Ovary (tissue), 3 donors: ENCODE data around the gene C17orf113.

ENCODE experiments used
- CTCF ChIP-seq, 3 donors: fragments of 450-650 bp in 2 of 3; fragments of 200-600 bp in 1 of 3; IDR thresholded peaks; one replicate each; pipeline versions ENCODE4 v1.5.1 to v1.8.0; 2016 to 2022; ENCODE audit warnings: antibody characterized with exemption in 3 of 3, mild to moderate bottlenecking in 1 of 3
- POLR2A ChIP-seq: fragments of 450-650 bp; IDR thresholded peaks from one replicate; pipeline ENCODE4 v1.6.1; 2017; ENCODE audit warnings: antibody characterized with exemption, mild to moderate bottlenecking, moderate library complexity
- donor health status: DM: no; HTN: no; CAD: no.

- TF ChIP-seq CTCF (IDR thresholded peaks at IDR 0.05) = no peak
- no peak for TF ChIP-seq POLR2A
Measured at GRCh38 chr17:42009170-42009569, 41.2 kb downstream of the C17orf113 start.
